ENCODE data around the gene PARM1. TPM values are rescaled to one million over a fixed set of nuclear protein-coding genes. Genes with fewer than 3 reads are reported as not detected.

Gene PARM1
- total and polyA plus RNA-seq, 3 experiments from 2014 or later = not detected

DNA sequence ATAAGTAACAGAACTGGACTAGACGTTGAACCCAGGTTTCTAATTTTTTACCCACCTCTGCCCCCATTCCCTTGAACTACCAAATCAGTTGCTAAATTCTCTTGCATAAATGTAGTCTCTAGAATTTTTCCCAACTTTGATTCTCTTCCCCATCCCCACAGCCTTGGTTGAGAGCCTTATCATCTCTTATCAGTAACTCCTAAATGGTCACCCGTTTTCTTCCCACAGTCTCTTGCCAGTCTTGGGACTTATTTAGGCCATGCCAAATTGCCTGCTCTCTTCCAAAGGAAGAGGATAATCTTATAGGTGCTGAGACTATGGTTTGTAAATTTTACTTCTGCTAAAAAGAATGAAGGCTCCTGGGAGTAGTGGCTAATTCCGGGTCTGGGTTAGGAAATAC is 13.3 kb downstream of the PARM1 start:
- Histone ChIP-seq H3K27me3 (ENCODE audit: insufficient read depth, low read length, poor library complexity, severe bottlenecking) (no peaks in the 10 kb centered on the region), H3K4me3 (ENCODE audit: low read length) (no peak overlapping the region), H3K4me1 (ENCODE audit: insufficient read depth, low read length) (no peaks in the 10 kb centered on the region), H3K9me3 (ENCODE audit: low read length) (no peaks in the 10 kb centered on the region), H3K36me3 (ENCODE audit: insufficient read depth, low read length) (no peaks in the 10 kb centered on the region), H3K27ac (ENCODE audit: low read depth, low read length) (no peak overlapping the region)
- Mint-ChIP-seq H3K36me3 (no peaks in the 10 kb centered on the region), H3K27me3 (peaks cover under 1 to 2% of the 10 kb centered on the region in 2 donors), H3K9me3 (peaks cover 0 to 6% (median 0%) of the 10 kb centered on the region in 5 donors), H3K4me1 (no peaks in the 10 kb centered on the region), H3K27ac (no peak overlapping the region), H3K4me3 (no peak overlapping the region)
- ChIA-PET POLR2A (no interaction called here), CTCF (interaction anchor here (1.4 kb wide), 1 partner anchor 13 kb away, joined by 3 read pairs; the partner anchor contains the start of gene PARM1)
- no peak for DNase-seq

DNA sequence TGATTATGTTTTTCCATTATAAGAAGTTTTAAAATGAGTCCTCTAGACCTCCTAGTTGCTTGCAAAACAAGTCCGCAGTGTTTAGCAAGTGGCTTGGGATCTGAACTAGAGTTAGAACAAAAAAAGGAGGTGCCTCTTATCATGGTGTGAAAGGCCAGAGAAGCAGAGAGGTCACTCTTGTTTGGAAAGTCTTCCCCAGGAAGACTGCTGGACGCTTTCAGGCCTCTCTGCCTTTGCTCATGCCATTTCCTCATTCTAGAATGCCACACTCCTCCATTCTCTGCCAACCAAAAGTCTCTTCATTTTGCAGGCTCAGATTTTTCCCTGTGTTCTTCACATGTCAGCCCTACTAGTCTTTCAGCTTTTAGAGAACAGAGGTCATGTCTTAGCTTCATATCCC is 14.9 kb downstream of the PARM1 start:
- Histone ChIP-seq H3K4me3 (ENCODE audit: low read length) (no peak overlapping the region), H3K27ac (ENCODE audit: low read depth, low read length) (no peak overlapping the region), H3K9me3 (ENCODE audit: low read length) (no peaks in the 10 kb centered on the region), H3K4me1 (ENCODE audit: insufficient read depth, low read length) (no peaks in the 10 kb centered on the region), H3K36me3 (ENCODE audit: insufficient read depth, low read length) (no peaks in the 10 kb centered on the region), H3K27me3 (ENCODE audit: insufficient read depth, low read length, poor library complexity, severe bottlenecking) (no peaks in the 10 kb centered on the region)
- Mint-ChIP-seq H3K27ac (no peak overlapping the region), H3K27me3 (peaks cover 0 to 2% of the 10 kb centered on the region in 2 donors), H3K4me1 (no peaks in the 10 kb centered on the region), H3K36me3 (no peaks in the 10 kb centered on the region), H3K9me3 (peaks cover 0 to 3% (median 0%) of the 10 kb centered on the region in 5 donors), H3K4me3 (no peak overlapping the region)
- DNase-seq = no peak
- POLR2A ChIA-PET = no interaction called here
- CTCF ChIA-PET = no interaction called here

DNA sequence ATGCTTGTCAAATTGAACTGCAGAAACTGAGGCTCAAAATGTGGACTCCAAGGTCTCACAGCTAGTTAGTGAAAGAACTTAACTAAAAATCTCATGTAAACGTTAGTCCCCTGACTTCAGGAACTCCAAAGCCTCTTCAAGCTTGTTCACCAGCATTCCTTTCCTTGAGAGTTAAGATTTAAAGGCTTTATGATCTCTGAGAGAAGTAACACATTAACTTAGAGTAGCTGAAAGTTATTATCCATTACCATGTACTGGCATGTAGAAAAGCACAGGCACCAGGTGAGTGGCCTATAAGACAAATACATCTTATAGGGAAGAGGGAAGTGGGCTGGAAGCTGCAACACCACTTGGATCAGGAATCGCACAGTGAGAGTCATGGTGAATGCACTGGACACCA is 15.3 kb downstream of the PARM1 start:
- H3K36me3 ChIP-seq (ENCODE audit: insufficient read depth, low read length) = no peaks in the 10 kb centered on the region
- Mint-ChIP-seq H3K27me3 (peaks cover 0 to 2% of the 10 kb centered on the region in 2 donors), H3K9me3 (no peaks in the 10 kb centered on the region), H3K4me3 (no peak overlapping the region), H3K4me1 (no peaks in the 10 kb centered on the region), H3K27ac (no peak overlapping the region), H3K36me3 (no peaks in the 10 kb centered on the region)
- DNase-seq = no peak
- CTCF ChIA-PET = no interaction called here
- POLR2A ChIA-PET = no interaction called here
- no peaks in the 10 kb centered on the region for H3K4me1 ChIP-seq (ENCODE audit: insufficient read depth, low read length)
- no peaks in the 10 kb centered on the region for H3K9me3 ChIP-seq (ENCODE audit: low read length)
- no peak overlapping the region for H3K4me3 ChIP-seq (ENCODE audit: low read length)
- no peaks in the 10 kb centered on the region for H3K27me3 ChIP-seq (ENCODE audit: insufficient read depth, low read length, poor library complexity, severe bottlenecking)
- H3K27ac ChIP-seq (ENCODE audit: low read depth, low read length) = no peak overlapping the region

DNA sequence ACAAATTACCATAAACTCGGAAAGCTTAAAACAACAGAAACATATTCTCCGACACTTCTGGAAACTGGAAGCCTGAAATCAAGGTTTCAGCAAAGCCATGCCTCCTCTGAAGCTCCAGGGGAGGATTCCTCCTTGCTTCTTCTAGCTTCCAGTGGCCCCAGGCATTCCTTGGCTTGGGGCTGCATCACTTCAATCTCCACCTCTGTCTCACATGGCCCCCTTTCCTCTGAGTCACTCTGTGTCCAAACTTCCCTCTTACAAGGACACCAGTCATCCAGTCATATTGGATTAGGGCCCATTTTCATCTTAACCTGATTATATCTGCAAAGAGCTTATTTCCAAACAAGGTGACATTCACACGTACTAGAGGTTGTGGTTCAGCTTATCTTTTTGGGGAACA is 17.3 kb downstream of the PARM1 start:
- POLR2A ChIA-PET = no interaction called here
- Histone ChIP-seq H3K4me3 (ENCODE audit: low read length) (no peak overlapping the region), H3K27ac (ENCODE audit: low read depth, low read length) (no peak overlapping the region), H3K36me3 (ENCODE audit: insufficient read depth, low read length) (no peaks in the 10 kb centered on the region), H3K27me3 (ENCODE audit: insufficient read depth, low read length, poor library complexity, severe bottlenecking) (no peaks in the 10 kb centered on the region), H3K4me1 (ENCODE audit: insufficient read depth, low read length) (no peaks in the 10 kb centered on the region), H3K9me3 (ENCODE audit: low read length) (no peaks in the 10 kb centered on the region)
- Mint-ChIP-seq H3K27me3 (peaks cover 0 to 2% of the 10 kb centered on the region in 2 donors), H3K4me3 (no peak overlapping the region), H3K9me3 (no peaks in the 10 kb centered on the region), H3K27ac (no peak overlapping the region), H3K4me1 (no peaks in the 10 kb centered on the region), H3K36me3 (no peaks in the 10 kb centered on the region)
- no peak for DNase-seq
- CTCF ChIA-PET = no interaction called here

DNA sequence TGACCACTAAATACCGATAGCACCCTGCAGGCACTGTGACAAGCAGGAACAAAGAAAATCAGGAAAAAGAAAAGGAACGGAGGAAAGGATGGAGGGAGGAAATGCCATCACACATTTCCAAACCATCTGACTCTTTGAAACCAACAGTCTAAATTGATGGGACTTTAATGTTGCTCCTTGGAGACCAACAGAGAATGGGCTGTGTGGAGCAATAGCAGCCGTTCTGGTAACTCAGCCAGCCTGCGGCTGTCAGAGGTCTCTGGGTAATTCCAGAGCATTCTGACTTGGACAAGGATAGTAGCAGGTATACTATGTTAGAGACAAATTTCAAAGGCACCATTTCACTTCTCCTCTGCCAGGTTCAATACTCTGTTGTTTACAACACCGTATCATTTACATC is 18.0 kb downstream of the PARM1 start:
- Histone ChIP-seq H3K36me3 (ENCODE audit: insufficient read depth, low read length) (no peaks in the 10 kb centered on the region), H3K4me1 (ENCODE audit: insufficient read depth, low read length) (no peaks in the 10 kb centered on the region), H3K9me3 (ENCODE audit: low read length) (no peaks in the 10 kb centered on the region), H3K27ac (ENCODE audit: low read depth, low read length) (no peak overlapping the region), H3K4me3 (ENCODE audit: low read length) (no peak overlapping the region), H3K27me3 (ENCODE audit: insufficient read depth, low read length, poor library complexity, severe bottlenecking) (no peaks in the 10 kb centered on the region)
- ChIA-PET CTCF (no interaction called here), POLR2A (no interaction called here)
- Mint-ChIP-seq H3K27ac (no peak overlapping the region), H3K4me3 (no peak overlapping the region), H3K4me1 (no peaks in the 10 kb centered on the region), H3K36me3 (no peaks in the 10 kb centered on the region), H3K9me3 (no peaks in the 10 kb centered on the region), H3K27me3 (peaks cover 0 to 1% of the 10 kb centered on the region in 2 donors)
- no peak for DNase-seq

DNA sequence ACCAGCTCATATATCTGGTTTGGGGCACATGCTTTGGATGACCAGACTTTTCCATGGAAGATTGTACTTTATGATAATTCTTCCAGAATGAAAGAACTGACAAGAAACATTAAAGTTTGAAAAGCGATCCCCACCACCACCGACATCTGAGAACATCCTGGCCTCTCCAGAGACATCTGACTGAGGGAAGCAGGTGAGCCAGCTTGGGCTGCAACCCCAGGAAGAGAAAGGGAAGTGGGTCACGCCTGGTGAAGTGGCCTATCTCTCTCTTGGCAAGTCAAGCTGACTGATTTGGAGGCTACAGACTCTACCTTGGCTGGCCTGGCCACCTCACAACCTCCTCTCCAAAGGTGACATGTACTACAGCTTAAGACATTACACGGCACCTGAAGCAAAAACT is 20.7 kb downstream of the PARM1 start:
- Histone ChIP-seq H3K36me3 (ENCODE audit: insufficient read depth, low read length) (no peaks in the 10 kb centered on the region), H3K9me3 (ENCODE audit: low read length) (no peaks in the 10 kb centered on the region), H3K4me3 (ENCODE audit: low read length) (no peak overlapping the region), H3K27me3 (ENCODE audit: insufficient read depth, low read length, poor library complexity, severe bottlenecking) (no peaks in the 10 kb centered on the region), H3K27ac (ENCODE audit: low read depth, low read length) (no peak overlapping the region), H3K4me1 (ENCODE audit: insufficient read depth, low read length) (no peaks in the 10 kb centered on the region)
- H3K4me1 Mint-ChIP-seq = no peaks in the 10 kb centered on the region
- DNase-seq = no peak
- ChIA-PET POLR2A (no interaction called here), CTCF (no interaction called here)
- H3K4me3 Mint-ChIP-seq = no peak overlapping the region
- peaks cover 0 to 2% (median 0%) of the 10 kb centered on the region in 5 donors for H3K9me3 Mint-ChIP-seq
- H3K27me3 Mint-ChIP-seq = peaks cover 0 to 3% of the 10 kb centered on the region in 2 donors
- H3K36me3 Mint-ChIP-seq = no peaks in the 10 kb centered on the region
- no peak overlapping the region for H3K27ac Mint-ChIP-seq

DNA sequence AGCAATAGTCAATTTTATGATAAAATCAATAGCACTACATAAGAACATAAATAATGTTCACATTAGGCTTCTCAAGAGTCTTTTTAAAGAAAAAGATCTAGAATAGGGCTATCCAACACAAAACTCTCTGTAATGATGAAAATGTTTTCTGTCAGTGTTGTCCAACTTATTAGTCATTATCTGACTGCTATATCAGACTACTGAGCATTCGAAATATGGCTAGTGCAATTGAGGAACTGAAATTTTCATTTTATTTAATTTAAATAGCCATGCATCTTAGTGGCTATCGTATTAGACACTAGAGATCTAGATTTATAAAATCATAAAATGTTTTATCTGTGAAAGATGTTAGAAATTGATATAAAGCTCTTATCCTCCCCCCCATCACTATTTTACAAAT is 26.0 kb downstream of the PARM1 start:
- no peak overlapping the region for H3K4me3 Mint-ChIP-seq
- POLR2A ChIA-PET = no interaction called here
- Histone ChIP-seq H3K27me3 (ENCODE audit: insufficient read depth, low read length, poor library complexity, severe bottlenecking) (no peaks in the 10 kb centered on the region), H3K36me3 (ENCODE audit: insufficient read depth, low read length) (no peaks in the 10 kb centered on the region), H3K9me3 (ENCODE audit: low read length) (no peaks in the 10 kb centered on the region), H3K27ac (ENCODE audit: low read depth, low read length) (no peak overlapping the region), H3K4me3 (ENCODE audit: low read length) (no peak overlapping the region), H3K4me1 (ENCODE audit: insufficient read depth, low read length) (no peaks in the 10 kb centered on the region)
- H3K4me1 Mint-ChIP-seq = no peaks in the 10 kb centered on the region
- H3K27ac Mint-ChIP-seq = no peak overlapping the region
- no peak for DNase-seq
- no peaks in the 10 kb centered on the region for H3K36me3 Mint-ChIP-seq
- H3K9me3 Mint-ChIP-seq = peaks cover 8 to 15% (median 11%) of the 10 kb centered on the region in 5 donors
- H3K27me3 Mint-ChIP-seq = peaks cover 0 to 2% of the 10 kb centered on the region in 2 donors
- CTCF ChIA-PET = no interaction called here

DNA sequence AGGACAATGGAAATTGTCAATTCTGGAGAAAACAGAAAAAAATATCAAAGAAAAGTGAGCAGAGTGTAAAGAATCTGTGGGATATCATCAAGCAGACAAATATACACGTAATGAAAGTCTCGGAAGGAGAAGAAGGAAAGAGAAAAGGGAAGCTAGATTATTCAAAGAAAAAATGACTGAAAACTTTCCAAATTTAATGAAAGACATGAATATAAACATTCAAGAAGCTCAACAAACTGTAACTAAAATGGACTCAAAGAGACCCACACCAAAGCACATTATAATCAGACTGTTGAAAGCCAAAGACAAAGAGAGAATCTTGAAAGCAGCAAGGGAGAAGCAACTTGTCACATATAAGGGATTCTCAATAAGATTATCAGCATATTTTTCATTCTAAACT is 28.3 kb downstream of the PARM1 start:
- POLR2A ChIA-PET = no interaction called here
- H3K27ac ChIP-seq (ENCODE audit: low read depth, low read length) = no peak overlapping the region
- Mint-ChIP-seq H3K4me1 (no peaks in the 10 kb centered on the region), H3K9me3 (peaks cover 9 to 15% (median 11%) of the 10 kb centered on the region in 5 donors), H3K4me3 (no peak overlapping the region), H3K27me3 (peaks cover 0 to 2% of the 10 kb centered on the region in 2 donors), H3K36me3 (no peaks in the 10 kb centered on the region), H3K27ac (no peak overlapping the region)
- H3K4me1 ChIP-seq (ENCODE audit: insufficient read depth, low read length) = no peaks in the 10 kb centered on the region
- H3K9me3 ChIP-seq (ENCODE audit: low read length) = no peaks in the 10 kb centered on the region
- no peak for DNase-seq
- H3K36me3 ChIP-seq (ENCODE audit: insufficient read depth, low read length) = no peaks in the 10 kb centered on the region
- CTCF ChIA-PET = no interaction called here
- no peak overlapping the region for H3K4me3 ChIP-seq (ENCODE audit: low read length)
- H3K27me3 ChIP-seq (ENCODE audit: insufficient read depth, low read length, poor library complexity, severe bottlenecking) = no peaks in the 10 kb centered on the region

DNA sequence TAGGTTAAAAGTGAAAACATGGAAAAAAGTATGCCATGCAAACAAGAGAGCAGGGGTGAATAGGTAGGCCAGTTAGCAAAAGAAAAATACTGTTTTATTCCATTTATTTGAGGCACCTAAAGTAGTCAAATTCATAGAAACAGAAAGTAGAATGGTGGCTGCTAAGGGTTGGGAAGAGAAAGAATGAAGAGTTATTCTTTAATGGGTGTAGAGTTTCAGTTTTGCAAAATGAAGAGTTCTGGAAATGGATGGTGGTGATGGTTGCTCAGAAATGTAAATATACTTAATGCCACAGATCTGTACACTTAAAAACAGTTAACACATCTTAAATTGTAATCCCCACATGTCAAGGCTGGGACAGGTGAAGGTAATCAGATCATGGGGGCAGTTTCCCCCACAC is 29.7 kb downstream of the PARM1 start:
- Mint-ChIP-seq H3K27ac (no peak overlapping the region), H3K4me1 (no peaks in the 10 kb centered on the region), H3K36me3 (no peaks in the 10 kb centered on the region), H3K4me3 (no peak overlapping the region), H3K9me3 (peaks cover 11 to 15% (median 11%) of the 10 kb centered on the region in 5 donors), H3K27me3 (no peaks in the 10 kb centered on the region)
- Histone ChIP-seq H3K4me1 (ENCODE audit: insufficient read depth, low read length) (no peaks in the 10 kb centered on the region), H3K27ac (ENCODE audit: low read depth, low read length) (no peak overlapping the region), H3K9me3 (ENCODE audit: low read length) (no peaks in the 10 kb centered on the region), H3K4me3 (ENCODE audit: low read length) (no peak overlapping the region), H3K27me3 (ENCODE audit: insufficient read depth, low read length, poor library complexity, severe bottlenecking) (no peaks in the 10 kb centered on the region), H3K36me3 (ENCODE audit: insufficient read depth, low read length) (no peaks in the 10 kb centered on the region)
- POLR2A ChIA-PET = no interaction called here
- no peak for DNase-seq
- CTCF ChIA-PET = no interaction called here
